CD4-positive, alpha-beta memory T cell (primary cell): ENCODE measurements around the gene INMT. TPM values are rescaled to one million over a fixed set of nuclear protein-coding genes. Genes with fewer than 3 reads are reported as not detected.

Experiments
- CTCF ChIA-PET: fragments of 350-600 bp; sonication (Branson Sonifier 250); formaldehyde crosslinking; loops from one replicate; lab custom pipeline; 2021; ENCODE audit warnings: inconsistent platforms; ENCODE audit not compliant: partially characterized antibody; lab: Charles Lee
- POLR2A ChIA-PET: fragments of 350-600 bp; sonication (Branson Sonifier 250); formaldehyde crosslinking; loops from one replicate; lab custom pipeline; 2021; ENCODE audit not compliant: partially characterized antibody; lab: Charles Lee
- DNase-seq, 5 donors: peaks; one replicate each; pipeline versions ENCODE4 v3.0.0 to v3.0.0-alpha.2; 2020 to 2022; ENCODE audit warnings: mixed read lengths in 1 of 5
- H3K27ac ChIP-seq: one replicate; pipeline ENCODE4 v1.7.0; 2013; ENCODE audit warnings: low read depth, low read length
- H3K27me3 ChIP-seq: 2 replicates; pipeline ENCODE4 v1.7.0; 2013; ENCODE audit warnings: mild to moderate bottlenecking, low read length, moderate library complexity; ENCODE audit not compliant: insufficient read depth
- H3K36me3 ChIP-seq: 2 replicates; pipeline ENCODE4 v1.7.0; 2013; ENCODE audit warnings: mild to moderate bottlenecking, low read length, moderate library complexity; ENCODE audit not compliant: insufficient read depth
- H3K4me1 ChIP-seq: 2 replicates; pipeline ENCODE4 v1.7.0; 2013; ENCODE audit warnings: mild to moderate bottlenecking, low read length, moderate library complexity; ENCODE audit not compliant: insufficient read depth
- H3K4me3 ChIP-seq, 2 donors: one replicate each; pipeline ENCODE4 v1.7.0; 2013; ENCODE audit warnings: low read length in 2 of 2, mild to moderate bottlenecking in 1 of 2
- H3K9me3 ChIP-seq, 2 donors: one replicate each; pipeline ENCODE4 v1.7.0; 2013; ENCODE audit warnings: low read length in 2 of 2, control low read depth in 1 of 2; ENCODE audit not compliant: control insufficient read depth in 1 of 2
- H3K27ac Mint-ChIP-seq, 7 donors: one replicate each; pipeline ENCODE4 v1.8.0; 2020 to 2021; ENCODE audit warnings: mixed read lengths in 7 of 7, mild to moderate bottlenecking in 6 of 7, inconsistent platforms in 3 of 7, moderate library complexity in 3 of 7
- H3K27me3 Mint-ChIP-seq, 2 donors: one replicate each; pipeline ENCODE4 v1.8.0; 2020 to 2021; ENCODE audit warnings: mixed read lengths in 2 of 2
- H3K36me3 Mint-ChIP-seq, 2 donors: one replicate each; pipeline ENCODE4 v1.8.0; 2020 to 2021; ENCODE audit warnings: mixed read lengths in 2 of 2, inconsistent platforms in 1 of 2, mild to moderate bottlenecking in 1 of 2
- H3K4me1 Mint-ChIP-seq, 4 donors: one replicate each; pipeline ENCODE4 v1.8.0; 2020 to 2021; ENCODE audit warnings: mixed read lengths in 4 of 4, mild to moderate bottlenecking in 1 of 4
- H3K4me3 Mint-ChIP-seq, 8 donors: one replicate each; pipeline ENCODE4 v1.8.0; 2020 to 2021; ENCODE audit warnings: mixed read lengths in 8 of 8, mild to moderate bottlenecking in 7 of 8, moderate library complexity in 6 of 8, inconsistent platforms in 3 of 8
- H3K9me3 Mint-ChIP-seq, 8 donors: one replicate each; pipeline ENCODE4 v1.8.0; 2020 to 2021; ENCODE audit warnings: mixed read lengths in 8 of 8, mild to moderate bottlenecking in 5 of 8, inconsistent platforms in 3 of 8, moderate library complexity in 1 of 8
- intact Hi-C: fragments of 100-400 bp; cut with micrococcal nuclease; formaldehyde crosslinking; loops from one replicate; pipeline ENCODE4 v1.15.1; 2023
- polyA plus RNA-seq, 2 donors: library from polyadenylated mRNA; unstranded; fragments of 300-500 nt; fragmentation: Illumina TruSeq; gene quantifications; one replicate each; pipeline ENCODE4 v1.2.3, GENCODE V29; 2021
- total RNA-seq, 2 experiments: library from RNA; stranded (reverse); gene quantifications; one replicate each; pipeline ENCODE4 v1.2.3, GENCODE V29; 2021

The INMT gene
- total and polyA plus RNA-seq, 4 experiments from 2014 or later, result 0.22 to 1.2 (median 0.82) TPM

DNA sequence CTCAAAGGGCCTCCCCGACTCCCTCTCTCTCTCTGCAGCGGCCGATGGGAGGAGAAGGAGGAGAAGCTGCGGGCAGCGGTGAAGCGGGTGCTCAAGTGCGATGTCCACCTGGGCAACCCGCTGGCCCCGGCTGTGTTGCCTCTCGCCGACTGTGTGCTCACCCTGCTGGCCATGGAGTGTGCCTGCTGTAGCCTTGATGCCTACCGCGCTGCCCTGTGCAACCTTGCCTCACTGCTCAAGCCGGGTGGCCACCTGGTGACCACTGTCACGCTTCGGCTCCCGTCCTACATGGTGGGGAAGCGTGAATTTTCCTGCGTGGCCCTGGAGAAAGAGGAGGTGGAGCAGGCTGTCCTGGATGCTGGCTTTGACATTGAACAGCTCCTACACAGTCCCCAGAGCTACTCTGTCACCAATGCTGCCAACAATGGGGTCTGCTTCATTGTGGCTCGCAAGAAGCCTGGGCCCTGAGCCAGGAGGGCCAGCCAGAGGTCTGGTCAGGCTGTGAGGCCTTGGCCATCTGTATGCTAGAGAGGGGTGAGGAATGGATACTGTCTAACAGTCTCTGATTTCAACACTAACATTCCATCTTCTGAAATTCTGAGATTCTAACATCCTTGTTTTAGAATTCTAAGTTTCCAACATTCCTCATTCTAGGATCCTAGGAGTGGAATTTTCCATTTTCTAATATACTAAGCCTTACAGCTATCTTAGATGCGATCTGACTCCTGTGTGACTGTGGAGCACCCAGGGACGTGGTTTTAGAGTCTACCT, 3.6 kb downstream of the INMT start:
- H3K4me3 ChIP-seq, result no peak overlapping the region
- peaks cover 2 to 18% of the 10 kb centered on the region in 2 donors for H3K27me3 Mint-ChIP-seq
- DNase-seq, result no peak
- no peaks in the 10 kb centered on the region for H3K9me3 ChIP-seq
- no peak overlapping the region for H3K27ac Mint-ChIP-seq
- no peaks in the 10 kb centered on the region for H3K36me3 ChIP-seq
- H3K27me3 ChIP-seq, result no peaks in the 10 kb centered on the region
- H3K4me3 Mint-ChIP-seq, result no peak overlapping the region
- H3K4me1 Mint-ChIP-seq, result no peaks in the 10 kb centered on the region
- intact Hi-C loops, result no loop called here
- peaks cover 0 to 3% (median 0%) of the 10 kb centered on the region in 8 donors for H3K9me3 Mint-ChIP-seq
- CTCF ChIA-PET, result interaction anchor here (3.0 kb wide), 1 partner anchor 14 kb away, joined by 11 read pairs; no protein-coding TSS in a partner anchor
- no peak overlapping the region for H3K27ac ChIP-seq
- POLR2A ChIA-PET, result no interaction called here
- no peaks in the 10 kb centered on the region for H3K36me3 Mint-ChIP-seq
- no peaks in the 10 kb centered on the region for H3K4me1 ChIP-seq

DNA sequence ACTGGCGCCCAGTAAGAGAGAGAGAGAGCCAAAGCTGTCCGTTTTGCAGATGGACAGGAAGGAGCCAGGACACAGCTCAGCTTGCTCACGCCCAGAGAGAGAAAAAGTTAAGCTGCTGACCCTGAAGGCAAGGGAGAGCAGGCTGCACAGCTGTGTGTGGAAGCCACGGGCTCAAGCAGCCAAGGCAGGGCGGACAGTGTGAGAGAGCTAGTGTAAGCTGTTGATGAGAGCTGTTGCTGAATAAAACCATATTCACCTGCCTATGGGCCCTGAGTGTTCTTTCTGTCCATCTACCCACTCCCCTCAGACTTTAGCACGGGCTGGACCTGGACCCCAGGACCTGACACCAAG, 5.4 kb downstream of the INMT start:
- intact Hi-C loops, result no loop called here
- H3K4me1 Mint-ChIP-seq, result no peaks in the 10 kb centered on the region
- H3K4me3 Mint-ChIP-seq, result no peak overlapping the region
- no peaks in the 10 kb centered on the region for H3K36me3 ChIP-seq
- no peaks in the 10 kb centered on the region for H3K9me3 ChIP-seq
- H3K9me3 Mint-ChIP-seq, result no peaks in the 10 kb centered on the region
- no peaks in the 10 kb centered on the region for H3K36me3 Mint-ChIP-seq
- no peak overlapping the region for H3K4me3 ChIP-seq
- H3K27ac Mint-ChIP-seq, result peak overlapping the region in 1 of 7 donors; percentile 29
- H3K4me1 ChIP-seq, result no peaks in the 10 kb centered on the region
- DNase-seq, result no peak
- ChIA-PET CTCF (interaction anchor here (3.0 kb wide), 1 partner anchor 16 kb away, joined by 11 read pairs; no protein-coding TSS in a partner anchor), POLR2A (no interaction called here)
- H3K27me3 Mint-ChIP-seq, result peaks cover 2 to 18% of the 10 kb centered on the region in 2 donors
- no peaks in the 10 kb centered on the region for H3K27me3 ChIP-seq
- H3K27ac ChIP-seq, result no peak overlapping the region

DNA sequence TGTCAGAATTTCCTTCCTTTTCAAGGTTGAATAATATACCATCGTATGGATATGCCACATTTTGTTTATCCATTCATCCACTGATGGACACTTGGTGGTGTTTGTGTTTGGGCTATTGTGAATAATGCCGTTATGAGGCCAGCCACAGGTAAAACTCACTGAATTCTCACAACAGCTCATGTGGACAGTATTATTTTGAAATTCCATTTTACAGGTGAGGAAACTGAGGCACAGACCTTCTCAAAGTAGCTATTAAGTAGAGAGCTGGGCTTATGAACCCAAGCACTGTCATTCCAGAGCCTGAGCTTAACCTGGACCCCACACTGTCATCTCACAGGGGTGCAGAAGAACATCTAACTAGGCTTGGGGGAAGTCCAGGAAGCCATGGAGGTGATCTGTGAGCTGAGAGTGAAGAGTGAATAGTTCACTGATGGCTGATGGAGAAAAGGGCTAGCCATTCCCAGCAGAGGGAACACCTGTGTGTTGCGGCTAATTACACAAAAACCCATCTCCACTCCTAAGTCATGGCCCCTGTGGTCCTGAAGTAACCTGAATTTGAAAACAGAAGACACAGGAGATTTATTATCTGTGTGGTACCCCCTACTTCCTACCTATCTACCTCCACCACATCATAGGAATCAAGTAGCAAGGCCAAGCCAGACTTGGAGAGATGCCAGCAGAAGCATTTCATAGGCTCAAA, 8.7 kb downstream of the INMT start:
- Mint-ChIP-seq H3K4me1 (no peaks in the 10 kb centered on the region), H3K36me3 (no peaks in the 10 kb centered on the region), H3K4me3 (no peak overlapping the region), H3K27ac (no peak overlapping the region), H3K9me3 (peaks cover 0 to 4% (median 0%) of the 10 kb centered on the region in 8 donors), H3K27me3 (peaks cover 2 to 20% of the 10 kb centered on the region in 2 donors)
- Histone ChIP-seq H3K4me3 (no peak overlapping the region), H3K36me3 (no peaks in the 10 kb centered on the region), H3K9me3 (no peaks in the 10 kb centered on the region), H3K4me1 (no peaks in the 10 kb centered on the region), H3K27me3 (no peaks in the 10 kb centered on the region), H3K27ac (no peak overlapping the region)
- CTCF ChIA-PET, result no interaction called here
- POLR2A ChIA-PET, result no interaction called here
- no peak for DNase-seq
- intact Hi-C loops, result no loop called here

DNA sequence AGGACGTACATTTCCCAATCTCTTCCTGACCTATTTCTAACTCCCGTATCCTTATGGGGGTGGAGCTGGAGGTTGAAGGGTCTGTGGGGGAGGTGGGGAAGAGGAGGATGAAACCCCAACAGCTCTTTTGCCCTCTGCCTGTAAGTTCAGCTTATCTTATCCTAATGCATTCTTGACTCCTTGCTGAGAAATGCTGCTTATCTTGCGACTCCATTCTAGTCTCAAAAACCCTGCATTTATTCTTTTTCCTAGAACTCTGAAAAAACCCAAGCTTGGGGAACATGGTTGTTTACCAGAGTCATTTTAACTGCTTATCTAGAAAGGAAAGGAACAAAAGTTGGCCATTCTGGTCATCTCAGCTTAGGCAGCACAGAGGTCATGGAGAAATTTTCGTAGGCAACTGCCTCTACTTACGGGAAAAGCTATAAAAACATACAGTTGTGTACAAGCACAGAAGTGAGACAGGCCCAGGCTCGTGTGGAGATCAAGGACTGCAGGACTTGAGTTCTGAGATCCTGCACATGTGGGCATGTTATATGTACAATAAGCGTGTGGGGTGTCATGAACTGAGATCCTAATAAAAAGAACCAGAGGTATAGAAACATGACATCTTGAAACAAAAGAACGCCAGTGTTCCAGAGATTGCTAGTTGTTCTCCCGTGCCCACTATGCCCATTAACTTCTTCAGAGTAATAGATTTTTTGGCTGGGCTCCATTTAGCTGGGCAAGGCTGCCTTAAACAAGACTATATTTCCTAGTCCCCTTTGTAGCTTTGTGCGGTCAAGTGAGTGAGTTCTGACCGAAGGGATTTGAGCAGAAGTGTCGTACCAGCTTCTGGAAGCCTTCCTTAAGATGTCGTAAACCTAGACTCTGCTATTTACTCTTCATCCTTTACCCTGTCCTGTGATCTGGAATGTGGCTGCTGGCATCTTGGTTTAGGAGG, 9.6 kb downstream of the INMT start:
- ChIA-PET CTCF (no interaction called here), POLR2A (no interaction called here)
- no peak overlapping the region for H3K27ac Mint-ChIP-seq
- Histone ChIP-seq H3K4me3 (no peak overlapping the region), H3K27ac (no peak overlapping the region), H3K36me3 (no peaks in the 10 kb centered on the region), H3K4me1 (no peaks in the 10 kb centered on the region), H3K27me3 (no peaks in the 10 kb centered on the region), H3K9me3 (no peaks in the 10 kb centered on the region)
- no peaks in the 10 kb centered on the region for H3K4me1 Mint-ChIP-seq
- H3K4me3 Mint-ChIP-seq, result no peak overlapping the region
- peaks cover 2 to 20% of the 10 kb centered on the region in 2 donors for H3K27me3 Mint-ChIP-seq
- intact Hi-C loops, result no loop called here
- peaks cover 0 to 4% (median 0%) of the 10 kb centered on the region in 8 donors for H3K9me3 Mint-ChIP-seq
- H3K36me3 Mint-ChIP-seq, result no peaks in the 10 kb centered on the region
- DNase-seq, result no peak

DNA sequence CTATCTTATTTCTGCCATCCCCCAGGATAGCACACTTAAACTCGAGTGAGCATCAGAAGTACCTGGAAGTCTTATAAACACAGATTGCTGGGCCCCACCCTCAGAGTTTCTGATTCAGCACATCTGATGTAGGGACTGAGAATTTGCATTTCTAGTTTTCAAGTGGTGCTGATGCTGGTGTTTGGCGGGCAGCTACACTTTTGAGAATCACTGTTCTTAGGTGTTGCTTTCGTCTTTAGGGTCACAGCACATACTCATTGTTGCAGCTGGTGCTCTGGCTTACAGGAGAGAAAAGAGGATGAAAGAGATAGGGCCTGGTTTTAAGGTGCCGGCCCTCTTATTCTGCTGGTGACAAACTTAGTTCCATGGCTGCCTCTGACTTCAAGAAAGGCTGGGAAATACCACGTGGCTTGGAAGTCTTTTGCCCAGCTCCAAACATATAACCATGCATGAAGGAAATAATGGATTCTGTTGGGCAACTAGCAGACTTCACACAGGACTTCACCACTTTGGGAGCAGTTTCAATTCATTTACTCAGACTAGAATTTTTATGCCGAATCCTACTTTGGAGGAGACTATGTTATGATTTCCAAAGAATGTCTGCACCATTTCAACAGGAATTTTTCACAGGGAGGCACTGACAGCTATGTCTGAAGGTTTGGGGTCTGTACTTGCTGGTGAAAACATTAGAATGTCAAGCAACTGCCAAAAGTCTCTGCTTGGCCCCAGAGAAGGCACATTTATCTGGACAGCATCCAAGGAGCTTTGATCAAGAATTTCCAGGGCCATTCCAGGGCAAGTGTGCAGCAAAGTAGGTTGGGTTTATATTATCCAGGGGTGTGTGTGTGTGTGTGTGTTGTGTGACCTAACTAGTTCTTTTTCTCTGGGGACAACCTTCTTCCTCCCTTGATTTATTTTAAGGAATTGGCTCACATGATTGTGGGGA, 12.4 kb downstream of the INMT start:
- Mint-ChIP-seq H3K36me3 (no peaks in the 10 kb centered on the region), H3K27ac (no peak overlapping the region), H3K27me3 (peaks cover 2 to 12% of the 10 kb centered on the region in 2 donors), H3K4me3 (no peak overlapping the region), H3K9me3 (peaks cover 0 to 4% (median 0%) of the 10 kb centered on the region in 8 donors), H3K4me1 (no peaks in the 10 kb centered on the region)
- ChIA-PET POLR2A (no interaction called here), CTCF (interaction anchor here (1.3 kb wide), 1 partner anchor 24 kb away, joined by 9 read pairs; no protein-coding TSS in a partner anchor)
- Histone ChIP-seq H3K27ac (no peak overlapping the region), H3K36me3 (no peaks in the 10 kb centered on the region), H3K9me3 (no peaks in the 10 kb centered on the region), H3K4me3 (no peak overlapping the region), H3K4me1 (no peaks in the 10 kb centered on the region), H3K27me3 (no peaks in the 10 kb centered on the region)
- no peak for DNase-seq
- intact Hi-C loops, result no loop called here

DNA sequence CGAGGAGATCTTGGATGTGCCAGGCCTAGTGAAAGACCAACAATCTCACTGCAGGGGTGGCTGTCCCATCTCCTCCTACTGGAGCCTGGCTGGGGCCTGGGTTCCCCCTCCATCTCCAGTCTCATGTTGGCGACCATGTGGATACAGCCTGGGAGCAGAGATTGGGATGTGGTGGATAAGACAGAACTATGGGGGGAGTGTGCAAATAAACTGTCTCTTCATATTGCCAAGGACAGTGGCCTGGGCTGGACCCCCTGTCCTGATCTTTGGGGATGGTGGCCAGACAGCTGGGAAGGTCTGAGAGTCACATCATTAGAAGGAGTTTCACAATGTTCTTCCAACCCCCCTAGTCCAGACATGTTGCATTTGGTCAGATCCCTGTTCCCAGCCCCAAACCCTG, 13.5 kb downstream of the INMT start:
- Histone ChIP-seq H3K4me1 (no peaks in the 10 kb centered on the region), H3K27me3 (no peaks in the 10 kb centered on the region), H3K9me3 (no peaks in the 10 kb centered on the region), H3K27ac (no peak overlapping the region), H3K36me3 (no peaks in the 10 kb centered on the region), H3K4me3 (no peak overlapping the region)
- Mint-ChIP-seq H3K36me3 (no peaks in the 10 kb centered on the region), H3K27me3 (peaks cover 0 to 4% of the 10 kb centered on the region in 2 donors), H3K27ac (no peak overlapping the region), H3K4me3 (no peak overlapping the region), H3K9me3 (peaks cover 0 to 4% (median 0%) of the 10 kb centered on the region in 8 donors), H3K4me1 (peaks cover 0 to 2% (median under 1%) of the 10 kb centered on the region in 4 donors)
- no peak for DNase-seq
- POLR2A ChIA-PET, result no interaction called here
- CTCF ChIA-PET, result no interaction called here
- intact Hi-C loops, result no loop called here
